Caco-2 (cell line): ENCODE results near the gene ZFP36L2. TPM values are rescaled to one million over a fixed set of nuclear protein-coding genes. Genes with fewer than 3 reads are reported as not detected.

Experiments used
- BruUV-seq: library from RNA; stranded (reverse); fragments of 400-500 nt; replicated peaks from 2 replicates; lab custom pipeline; 2021; lab: Mats Ljungman, UMichigan
- CTCF ChIA-PET: fragments of 300-600 bp; sonication (Branson Sonifier 250); formaldehyde crosslinking; loops from one replicate; lab custom pipeline; 2022; ENCODE audit warnings: antibody characterized with exemption; lab: Charles Lee
- POLR2A ChIA-PET: fragments of 300-600 bp; sonication (Branson Sonifier 250); formaldehyde crosslinking; loops from one replicate; lab custom pipeline; 2022; ENCODE audit warnings: antibody characterized with exemption; lab: Charles Lee
- DNase-seq, 2 experiments: peaks; one replicate each; pipeline versions ENCODE4 v3.0.0 to v3.0.0-alpha.2; 2020 to 2022
- H3K27me3 ChIP-seq: replicated peaks from 2 replicates; pipeline ENCODE4 v1.6.0; 2011; ENCODE audit warnings: low read length; ENCODE audit not compliant: control insufficient read depth, insufficient read depth
- H3K36me3 ChIP-seq: 2 replicates; pipeline ENCODE4 v1.5.1; 2011; ENCODE audit warnings: low read length; ENCODE audit not compliant: control insufficient read depth, insufficient read depth
- H3K4me1 ChIP-seq: fragments of 250-450 bp; sonication (Bioruptor Pico); 2 replicates; pipeline ENCODE4 v1.5.1; 2020; ENCODE audit warnings: mild to moderate bottlenecking
- H3K4me3 ChIP-seq: 2 replicates; pipeline ENCODE4 v1.5.1; 2011; ENCODE audit warnings: low read depth, mild to moderate bottlenecking, control low read depth, low read length
- H3K9me3 ChIP-seq: fragments of 250-450 bp; sonication (Bioruptor Pico); 2 replicates; pipeline ENCODE4 v1.5.1; 2020; ENCODE audit warnings: mild to moderate bottlenecking, moderate library complexity
- H3K27ac Mint-ChIP-seq: one replicate; pipeline ENCODE4 v1.8.0; 2022; ENCODE audit warnings: mixed read lengths; ENCODE audit not compliant: unreplicated experiment
- H3K27me3 Mint-ChIP-seq: one replicate; pipeline ENCODE4 v1.8.0; 2022; ENCODE audit warnings: mixed read lengths; ENCODE audit not compliant: insufficient read depth, unreplicated experiment
- H3K36me3 Mint-ChIP-seq: one replicate; pipeline ENCODE4 v1.8.0; 2022; ENCODE audit warnings: mild to moderate bottlenecking, mixed read lengths; ENCODE audit not compliant: insufficient read depth, unreplicated experiment
- H3K4me1 Mint-ChIP-seq: one replicate; pipeline ENCODE4 v1.8.0; 2022; ENCODE audit warnings: low read depth, mixed read lengths; ENCODE audit not compliant: unreplicated experiment
- H3K4me3 Mint-ChIP-seq: one replicate; pipeline ENCODE4 v1.8.0; 2022; ENCODE audit warnings: mild to moderate bottlenecking, moderate library complexity, mixed read lengths; ENCODE audit not compliant: unreplicated experiment
- H3K9me3 Mint-ChIP-seq: one replicate; pipeline ENCODE4 v1.8.0; 2022; ENCODE audit warnings: mixed read lengths; ENCODE audit not compliant: unreplicated experiment
- intact Hi-C: fragments of 100-400 bp; cut with micrococcal nuclease; formaldehyde crosslinking; loops from one replicate; pipeline ENCODE4 v1.10.0; 2022; ENCODE audit not compliant: unreplicated experiment
- total RNA-seq: library from RNA; stranded (reverse); gene quantifications from 2 replicates; pipeline ENCODE4 v1.2.3, GENCODE V29; 2022
- TF ChIP-seq, protein P1 (sequence below), 2 experiments: fragments of 200-600 bp in 1 of 2; IDR thresholded peaks; 1 replicate in 1 of 2; 2 replicates in 1 of 2; pipeline versions ENCODE4 v1.5.1 to v1.8.0; 2011 to 2022; ENCODE audit warnings: antibody characterized with exemption in 1 of 2, control low read depth in 1 of 2, inconsistent platforms in 1 of 2, low read depth in 1 of 2, low read length in 1 of 2, mild to moderate bottlenecking in 1 of 2, moderate library complexity in 1 of 2; ENCODE audit not compliant: insufficient read depth in 1 of 2, severe bottlenecking in 1 of 2, unreplicated experiment in 1 of 2

ZFP36L2 gene
- total RNA-seq, 1 experiment from 2014 or later = 225 TPM

- H3K27me3 ChIP-seq = no peaks in the 10 kb centered on the region
- intact Hi-C loops = no loop called here
- TF ChIP-seq, protein P1, sequence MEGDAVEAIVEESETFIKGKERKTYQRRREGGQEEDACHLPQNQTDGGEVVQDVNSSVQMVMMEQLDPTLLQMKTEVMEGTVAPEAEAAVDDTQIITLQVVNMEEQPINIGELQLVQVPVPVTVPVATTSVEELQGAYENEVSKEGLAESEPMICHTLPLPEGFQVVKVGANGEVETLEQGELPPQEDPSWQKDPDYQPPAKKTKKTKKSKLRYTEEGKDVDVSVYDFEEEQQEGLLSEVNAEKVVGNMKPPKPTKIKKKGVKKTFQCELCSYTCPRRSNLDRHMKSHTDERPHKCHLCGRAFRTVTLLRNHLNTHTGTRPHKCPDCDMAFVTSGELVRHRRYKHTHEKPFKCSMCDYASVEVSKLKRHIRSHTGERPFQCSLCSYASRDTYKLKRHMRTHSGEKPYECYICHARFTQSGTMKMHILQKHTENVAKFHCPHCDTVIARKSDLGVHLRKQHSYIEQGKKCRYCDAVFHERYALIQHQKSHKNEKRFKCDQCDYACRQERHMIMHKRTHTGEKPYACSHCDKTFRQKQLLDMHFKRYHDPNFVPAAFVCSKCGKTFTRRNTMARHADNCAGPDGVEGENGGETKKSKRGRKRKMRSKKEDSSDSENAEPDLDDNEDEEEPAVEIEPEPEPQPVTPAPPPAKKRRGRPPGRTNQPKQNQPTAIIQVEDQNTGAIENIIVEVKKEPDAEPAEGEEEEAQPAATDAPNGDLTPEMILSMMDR (IDR thresholded peaks at IDR 0.05; ENCODE audit: insufficient read depth in 1 of 2, low read depth in 1 of 2, low read length in 1 of 2, severe bottlenecking in 1 of 2, unreplicated experiment in 1 of 2) = no peak
- Mint-ChIP-seq H3K36me3 (peaks cover 96% of the 10 kb centered on the region), H3K27ac (peak overlapping the region; percentile 76), H3K4me1 (peaks cover 30% of the 10 kb centered on the region), H3K4me3 (peak overlapping the region; percentile 70), H3K27me3 (no peaks in the 10 kb centered on the region), H3K9me3 (no peaks in the 10 kb centered on the region)
- peaks cover 21% of the 10 kb centered on the region for H3K36me3 ChIP-seq
- ChIA-PET POLR2A (interaction anchor here (0.6 to 1.7 kb wide), 4 partner anchors 55 to 244 kb away, joined by 3 to 4 read pairs (median 4); no protein-coding TSS in a partner anchor), CTCF (interaction anchor here (1.0 to 1.2 kb wide), 5 partner anchors 20 to 262 kb away, joined by 3 to 7 read pairs (median 3); no protein-coding TSS in a partner anchor)
- peaks cover 38% of the 10 kb centered on the region for H3K4me1 ChIP-seq
- H3K4me3 ChIP-seq = peak overlapping the region; percentile 98
- BruUV-seq = TSS peak; percentile 29
- H3K9me3 ChIP-seq = no peaks in the 10 kb centered on the region
- no peak for DNase-seq
These were observed 3.7 kb downstream of the ZFP36L2 start for GRCh38 chr2:43222475-43223309.

- peaks cover 35% of the 10 kb centered on the region for H3K4me1 ChIP-seq
- intact Hi-C loops = loop anchor here (1.0 to 2.0 kb wide), 2 partner anchors 93 to 247 kb away; no protein-coding TSS in a partner anchor
- peak; percentile 78 to 87 for DNase-seq
- BruUV-seq = no TSS peak
- no peaks in the 10 kb centered on the region for H3K27me3 ChIP-seq
- CTCF ChIA-PET = interaction anchor here (1.0 to 2.8 kb wide), 8 partner anchors 19 to 274 kb away, joined by 3 to 13 read pairs (median 4); no protein-coding TSS in a partner anchor
- POLR2A ChIA-PET = interaction anchor here (0.6 to 1.7 kb wide), 7 partner anchors 14 to 339 kb away, joined by 3 to 4 read pairs (median 4); no protein-coding TSS in a partner anchor
- TF ChIP-seq, protein P1 (IDR thresholded peaks at IDR 0.05; ENCODE audit: insufficient read depth in 1 of 2, low read depth in 1 of 2, low read length in 1 of 2, severe bottlenecking in 1 of 2, unreplicated experiment in 1 of 2) = no peak
- H3K9me3 ChIP-seq = no peaks in the 10 kb centered on the region
- peaks cover 21% of the 10 kb centered on the region for H3K36me3 ChIP-seq
- H3K27ac Mint-ChIP-seq = peak overlapping the region; percentile 76
- no peaks in the 10 kb centered on the region for H3K27me3 Mint-ChIP-seq
- H3K9me3 Mint-ChIP-seq = no peaks in the 10 kb centered on the region
- H3K4me1 Mint-ChIP-seq = peaks cover 30% of the 10 kb centered on the region
- H3K4me3 ChIP-seq = peak overlapping the region; percentile 98
- H3K4me3 Mint-ChIP-seq = peak overlapping the region; percentile 70
- H3K36me3 Mint-ChIP-seq = peaks cover 92% of the 10 kb centered on the region
These were observed 4.5 kb downstream of the ZFP36L2 start for GRCh38 chr2:43221763-43222474.
